NCI-H510A (cell line): Measurements from ENCODE around the gene CREB1.

Experiments used
- DNase-seq: peaks from one replicate; lab custom pipeline; 2025; lab: John Stamatoyannopoulos, UW

Gene CREB1

DNA sequence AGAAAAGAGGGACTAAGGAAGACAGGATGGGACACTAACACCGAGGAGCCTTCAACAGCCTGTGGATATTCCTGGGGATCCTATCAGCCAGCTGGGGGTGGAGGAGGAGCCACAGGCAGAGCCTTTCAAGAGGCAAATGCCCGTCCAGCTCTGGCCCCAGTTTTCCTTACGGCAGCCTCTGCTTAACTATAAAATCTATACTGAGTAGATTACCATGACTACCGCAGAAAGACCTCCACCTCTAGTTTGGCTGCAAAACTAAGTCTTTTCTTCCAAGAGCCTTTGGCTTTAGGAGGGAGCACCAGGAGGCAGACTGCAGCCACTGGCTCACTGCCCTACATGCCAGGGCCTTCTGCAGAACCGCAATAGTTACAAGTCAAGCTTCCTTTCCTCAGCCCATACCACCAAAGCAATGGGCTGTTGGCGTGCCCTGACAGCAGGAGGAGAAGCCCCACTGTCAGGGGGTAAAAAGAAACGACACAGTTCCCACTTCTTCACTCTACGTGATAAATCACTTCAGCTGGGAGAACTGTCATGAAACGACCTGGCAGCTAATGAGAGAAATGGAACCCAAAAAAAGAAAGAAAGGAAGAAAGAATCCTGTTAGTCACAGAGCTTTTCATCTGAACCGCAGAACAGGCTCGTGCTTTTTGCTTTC, 25.1 kb upstream of the CREB1 start:
- no peak for DNase-seq

DNA sequence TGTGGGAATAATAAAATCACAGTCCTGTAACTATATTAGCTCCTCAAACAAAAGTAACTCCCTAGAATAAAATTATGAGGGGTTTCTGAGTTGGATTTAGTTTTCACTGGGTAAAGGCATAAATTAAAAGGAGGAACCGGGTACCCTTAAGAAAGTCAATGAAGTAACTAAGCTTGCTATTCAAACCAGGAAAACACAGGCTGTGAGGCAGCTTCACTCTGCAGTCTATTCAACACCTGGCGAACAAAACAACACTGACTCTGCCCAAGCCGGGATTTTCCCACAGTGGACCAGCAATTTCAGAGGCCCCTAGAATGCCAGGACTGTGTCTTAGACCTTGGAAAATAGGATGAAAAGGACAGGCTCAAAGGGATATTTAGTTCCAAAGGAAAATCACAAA, 24.6 kb upstream of the CREB1 start:
- no peak for DNase-seq

- DNase-seq, result no peak
Observed at GRCh38 chr2:207505728-207506127, 24.0 kb upstream of the CREB1 start.

GRCh38 chr2:207506426-207506825, 23.3 kb upstream of the CREB1 start:
- no peak for DNase-seq

GRCh38 chr2:207510148-207510547, 19.6 kb upstream of the CREB1 start:
- no peak for DNase-seq

DNA sequence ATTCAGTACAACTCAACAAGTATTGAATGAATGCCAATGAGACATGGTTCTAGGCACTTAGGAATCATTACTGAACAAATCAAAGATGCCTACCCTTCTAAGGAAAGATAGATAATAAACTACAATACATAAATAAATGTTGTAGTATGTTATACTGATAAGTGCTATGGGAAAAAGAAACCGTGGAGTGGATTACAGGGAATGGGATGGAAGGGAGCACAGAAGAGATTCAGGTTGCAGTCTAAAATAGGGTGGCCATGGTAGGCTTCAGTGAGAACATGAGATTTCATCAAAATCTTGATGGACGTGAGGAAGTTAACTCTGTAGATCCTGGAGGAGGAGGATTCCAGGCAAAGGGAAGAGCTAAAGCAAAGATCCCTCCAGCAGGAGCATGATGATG, 17.9 kb upstream of the CREB1 start:
- no peak for DNase-seq

DNA sequence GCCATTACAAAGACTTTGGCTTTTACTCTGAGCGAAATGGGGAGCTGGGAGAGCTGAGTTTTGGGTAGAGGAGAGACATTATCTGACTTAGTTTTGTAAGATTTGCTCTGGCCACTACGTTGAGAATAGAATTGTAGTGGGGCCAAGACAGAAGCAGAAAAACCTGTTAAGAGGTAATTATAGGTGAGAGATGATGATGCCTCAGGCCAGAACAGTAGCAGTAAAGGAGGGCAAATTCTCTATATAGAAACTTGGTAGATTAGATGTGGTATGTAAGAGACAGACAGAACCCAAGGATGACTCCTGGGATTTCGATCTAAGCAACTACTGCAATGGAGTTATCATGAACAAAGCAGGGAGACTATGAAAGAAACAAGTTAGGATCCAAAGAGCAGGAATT, 17.4 kb upstream of the CREB1 start:
- no peak for DNase-seq

- DNase-seq, result no peak
Observed at GRCh38 chr2:207513551-207514257, 16.1 kb upstream of the CREB1 start.

DNA sequence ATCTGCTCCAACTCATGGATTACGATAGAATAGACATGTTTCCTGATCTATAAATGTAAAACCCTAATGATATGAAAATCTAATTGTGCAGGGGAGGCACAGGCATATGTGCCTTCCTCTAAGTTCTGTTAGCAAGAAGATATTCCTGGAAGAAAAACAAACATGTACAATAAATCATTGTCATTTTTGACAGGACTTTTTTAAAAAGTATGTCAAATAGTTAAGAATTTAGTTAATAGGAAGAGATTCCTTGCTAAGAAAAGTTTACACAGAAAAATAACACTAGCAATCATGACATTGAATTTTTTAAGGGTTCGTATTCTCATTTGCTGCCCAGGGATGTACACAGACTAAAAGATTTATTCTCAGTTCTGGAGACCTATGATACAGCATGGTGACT, 15.3 kb upstream of the CREB1 start:
- DNase-seq, result no peak

- no peak for DNase-seq
Observed at GRCh38 chr2:207515671-207516070, 14.1 kb upstream of the CREB1 start.

DNA sequence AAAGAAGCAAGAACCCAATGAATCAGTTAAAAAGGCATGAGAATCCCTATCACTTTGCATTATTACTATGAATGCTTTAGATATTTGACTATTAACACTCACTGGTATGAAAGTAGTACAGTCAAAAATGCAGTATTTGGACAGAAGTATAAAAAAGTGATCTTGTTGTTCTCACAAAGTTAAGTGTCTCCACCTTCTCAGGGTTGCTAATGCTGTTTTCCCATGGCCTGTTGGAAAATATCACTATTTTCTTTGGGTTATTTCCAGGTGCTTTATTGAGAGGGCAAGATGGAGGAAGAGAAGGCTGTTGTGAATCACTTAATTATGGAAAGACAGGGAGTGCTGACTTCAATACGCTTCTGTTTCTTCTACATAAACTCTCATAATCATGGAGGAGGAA, 13.6 kb upstream of the CREB1 start:
- DNase-seq, result no peak

GRCh38 chr2:207523005-207523404, 6.8 kb upstream of the CREB1 start:
- no peak for DNase-seq

GRCh38 chr2:207525296-207525695, 4.5 kb upstream of the CREB1 start:
- DNase-seq, result no peak

DNA sequence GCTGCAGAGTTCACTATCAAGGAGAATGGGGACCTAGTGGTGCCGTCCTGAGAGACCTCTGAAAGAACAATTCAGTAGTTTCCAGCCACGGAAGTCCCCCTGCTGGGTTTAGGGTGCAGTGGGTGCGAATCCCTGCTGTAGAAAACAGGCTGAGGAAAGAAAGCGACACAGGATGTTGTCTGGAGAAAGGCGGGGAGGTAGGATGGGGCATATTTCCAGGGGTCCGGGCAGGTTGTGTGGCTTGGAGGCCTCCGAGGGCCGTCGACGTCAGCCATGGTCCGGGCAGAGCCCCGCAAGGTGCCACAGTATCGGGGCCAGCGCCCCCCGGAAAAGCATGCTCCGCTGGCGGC, 807 bp upstream of the CREB1 start:
- no peak for DNase-seq

DNA sequence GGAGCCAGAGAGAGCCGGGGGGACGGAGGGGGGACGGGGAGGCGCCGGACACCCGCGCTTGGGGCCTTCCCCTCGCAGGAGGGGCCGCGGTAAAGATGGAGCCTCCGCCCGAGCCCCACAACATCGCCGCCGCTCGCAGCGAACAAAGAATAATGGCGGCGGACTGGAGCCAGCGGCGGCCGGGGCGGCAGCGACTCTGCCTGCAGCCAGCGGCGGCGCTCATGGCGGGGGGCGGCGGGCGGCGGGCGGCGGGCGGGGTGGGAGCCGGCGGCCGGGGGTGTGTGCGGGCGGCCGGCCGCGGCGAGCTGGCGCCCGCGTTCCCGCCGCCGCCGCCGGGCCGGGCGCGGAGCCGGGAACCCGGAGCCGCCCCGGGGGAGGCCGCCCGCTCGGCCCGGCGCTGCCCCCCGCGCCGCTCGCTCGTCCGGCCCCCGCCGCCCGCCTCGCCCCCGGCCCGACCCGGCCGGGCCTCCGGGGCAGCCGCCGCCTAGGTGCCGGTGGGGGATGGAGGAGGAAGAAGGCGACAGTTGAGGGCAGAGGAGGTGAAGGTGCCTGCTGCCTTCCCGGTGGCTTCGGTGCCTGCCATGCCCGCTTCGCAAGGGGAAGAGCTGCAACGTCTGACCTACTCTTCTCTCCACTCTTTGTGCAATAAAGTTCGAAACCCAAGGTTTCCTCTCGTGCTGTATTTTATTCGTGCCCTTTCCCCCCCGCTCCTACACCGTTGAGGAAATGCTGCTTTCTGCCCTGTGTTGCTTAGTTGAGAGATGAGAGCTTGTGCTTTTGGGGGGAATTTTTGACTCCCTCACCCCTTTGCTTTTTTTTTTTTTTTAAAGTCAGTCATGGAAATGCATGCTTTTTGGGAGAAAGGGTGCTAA, 634 bp downstream of the CREB1 start:
- DNase-seq, result peak; percentile 24

- no peak for DNase-seq
Observed at GRCh38 chr2:207531032-207531952, 1.5 kb downstream of the CREB1 start.

DNA sequence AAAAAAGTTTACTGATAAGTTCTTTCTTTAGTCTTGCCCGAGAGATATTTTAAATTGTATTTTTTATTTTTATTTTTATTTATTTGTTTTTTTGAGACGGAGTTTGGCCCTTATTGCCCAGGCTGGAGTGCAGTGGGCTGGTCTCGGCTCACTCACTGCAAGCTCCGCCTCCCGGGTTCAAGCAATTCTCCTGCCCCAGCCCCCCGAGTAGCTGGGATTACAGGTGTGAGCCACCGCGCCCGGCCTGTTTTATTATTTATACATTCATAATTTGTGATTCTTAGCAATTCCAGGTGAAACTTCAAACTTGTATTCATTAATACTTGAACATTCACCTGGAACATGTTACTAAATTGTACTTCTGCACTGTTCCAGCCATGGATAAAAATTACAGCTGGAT, 2.9 kb downstream of the CREB1 start:
- no peak for DNase-seq

DNA sequence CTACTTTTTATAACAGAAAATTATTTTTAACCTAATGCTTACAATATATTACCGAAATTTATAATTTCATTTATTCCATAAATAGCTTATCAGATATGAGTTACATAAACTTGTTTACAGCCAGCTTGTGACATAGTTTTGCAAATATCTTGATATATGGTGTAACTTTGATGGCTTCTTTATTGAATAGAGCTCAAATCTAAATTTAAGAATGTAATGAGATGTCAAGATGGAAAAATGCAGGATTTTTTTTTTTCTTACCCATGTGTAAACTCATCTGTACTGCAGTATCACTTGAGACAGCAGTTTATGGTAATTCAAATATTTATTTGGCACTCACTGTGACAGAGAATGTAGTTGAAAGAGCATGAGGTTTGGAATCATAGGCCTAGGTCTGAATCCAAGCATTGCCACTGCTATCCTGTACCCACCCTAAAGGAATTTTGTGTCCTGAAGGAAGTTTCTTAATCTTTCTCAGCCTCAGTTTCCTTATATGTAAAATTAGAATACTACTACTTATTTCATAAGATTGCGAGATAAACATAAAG, 3.8 kb downstream of the CREB1 start:
- no peak for DNase-seq

GRCh38 chr2:207534417-207534816, 4.7 kb downstream of the CREB1 start:
- DNase-seq, result no peak

- DNase-seq, result no peak
Observed at GRCh38 chr2:207539470-207539869, 9.7 kb downstream of the CREB1 start.

DNA sequence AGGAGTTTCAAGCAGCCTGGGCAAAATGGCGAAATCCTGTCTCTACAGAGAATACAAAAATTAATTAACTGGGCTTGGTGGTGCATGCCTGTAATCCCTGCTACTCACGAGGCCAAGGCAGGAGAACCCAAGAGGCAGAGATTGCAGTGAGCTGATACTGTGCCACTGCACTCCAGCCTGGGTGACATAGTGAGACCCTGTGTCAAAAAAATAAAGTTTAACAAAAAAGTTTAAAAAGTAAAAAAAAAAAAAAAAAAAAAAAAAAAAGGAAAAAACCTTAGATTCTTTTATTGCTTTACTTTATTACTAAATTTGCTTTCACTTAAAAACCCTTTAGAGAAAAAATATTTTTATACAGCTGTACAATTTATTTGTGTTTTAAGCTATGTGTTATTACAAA, 10.7 kb downstream of the CREB1 start:
- no peak for DNase-seq

- no peak for DNase-seq
Observed at GRCh38 chr2:207541933-207542332, 12.2 kb downstream of the CREB1 start.
